ENCODE results near the gene MACROH2A2. TPM values are rescaled to one million over a fixed set of nuclear protein-coding genes. Genes with fewer than 3 reads are reported as not detected.

MACROH2A2 gene
- total and polyA plus RNA-seq, 2 of the 8 experiments (the other 6 are each of a cell fraction or from before 2014, with no cell fraction given) = 7.9 to 9.3 TPM

Other genes with a start within 250 kb of the MACROH2A2 start
- gene AIFM2, start 80.0 kb downstream of the MACROH2A2 start, total RNA-seq (2021; fragmentation: NEBNext Ultra II Directional; extraction: Animal tissue kit (Norgen Biotek cat#: 25700)) = 3.0 and 4.0 TPM in 2 replicates
- 3.5 and 4.0 TPM in 2 replicates for gene AIFM2, start 80.0 kb downstream of the MACROH2A2 start, polyA plus RNA-seq (2011; rRNA removed)
- 14.1 and 15.0 TPM in 2 replicates for gene TYSND1, start 93.9 kb downstream of the MACROH2A2 start, total RNA-seq (2021; fragmentation: NEBNext Ultra II Directional; extraction: Animal tissue kit (Norgen Biotek cat#: 25700))
- gene TYSND1, start 93.9 kb downstream of the MACROH2A2 start, polyA plus RNA-seq (2011; rRNA removed) = 11.9 and 15.9 TPM in 2 replicates
- gene SAR1A, start 117.7 kb downstream of the MACROH2A2 start, total RNA-seq (2021; fragmentation: NEBNext Ultra II Directional; extraction: Animal tissue kit (Norgen Biotek cat#: 25700)) = 128 and 136 TPM in 2 replicates
- 14.4 and 23.7 TPM in 2 replicates for gene SAR1A, start 117.7 kb downstream of the MACROH2A2 start, polyA plus RNA-seq (2011; rRNA removed)
- 181 and 191 TPM in 2 replicates for gene PPA1, start 180.6 kb downstream of the MACROH2A2 start, total RNA-seq (2021; fragmentation: NEBNext Ultra II Directional; extraction: Animal tissue kit (Norgen Biotek cat#: 25700))
- gene PPA1, start 180.6 kb downstream of the MACROH2A2 start, polyA plus RNA-seq (2011; rRNA removed) = 43.7 and 77.0 TPM in 2 replicates
- gene NPFFR1, start 231.2 kb downstream of the MACROH2A2 start, total RNA-seq (2021; fragmentation: NEBNext Ultra II Directional; extraction: Animal tissue kit (Norgen Biotek cat#: 25700)) = 0.06 TPM in 1 of 2 replicates, not detected in the other
- gene NPFFR1, start 231.2 kb downstream of the MACROH2A2 start, polyA plus RNA-seq (2011; rRNA removed) = 0.02 and 0.03 TPM in 2 replicates